Psoas muscle (tissue), 8 donors: ENCODE data around the gene ANKRD13B. TPM values are rescaled to one million over a fixed set of nuclear protein-coding genes. Genes with fewer than 3 reads are reported as not detected.
A peak's percentile ranks its signal among the peaks of the same experiment; 100 is the strongest.

ENCODE experiments used
- ATAC-seq, 4 donors: fragments of 200-7000 bp; cut with Tn5 transposase; one replicate each; pipeline ENCODE4 v1.9.1; 2020; ENCODE audit warnings: moderate library complexity in 3 of 4, mild to moderate bottlenecking in 2 of 4
- DNase-seq, 2 donors: peaks; one replicate each; pipeline ENCODE4 v3.0.0-alpha.2; 2020
- H3K27ac ChIP-seq: fragments of 200-600 bp; one replicate; pipeline ENCODE4 v1.8.0; 2022
- H3K27me3 ChIP-seq, 3 donors: fragments of 200-600 bp in 1 of 3; one replicate each; pipeline versions ENCODE4 v1.6.1 to v1.8.0; 2013 to 2022; ENCODE audit warnings: low read length in 2 of 3, mild to moderate bottlenecking in 2 of 3, moderate library complexity in 1 of 3; ENCODE audit not compliant: insufficient read depth in 3 of 3
- H3K36me3 ChIP-seq, 2 donors: fragments of 200-600 bp in 1 of 2; one replicate each; pipeline versions ENCODE4 v1.6.1 to v1.8.0; 2013 to 2022; ENCODE audit warnings: low read depth in 1 of 2, mild to moderate bottlenecking in 1 of 2, moderate library complexity in 1 of 2; ENCODE audit not compliant: insufficient read depth in 1 of 2
- H3K4me1 ChIP-seq: fragments of 200-600 bp; one replicate; pipeline ENCODE4 v1.8.0; 2022
- H3K4me3 ChIP-seq: fragments of 200-600 bp; one replicate; pipeline ENCODE4 v1.8.0; 2022; ENCODE audit warnings: mild to moderate bottlenecking
- H3K9me3 ChIP-seq: fragments of 200-600 bp; one replicate; pipeline ENCODE4 v1.8.0; 2022
- CTCF ChIP-seq: fragments of 200-600 bp; IDR thresholded peaks from one replicate; pipeline ENCODE4 v1.8.0; 2022; ENCODE audit warnings: antibody characterized with exemption
- WGBS, 3 donors: extraction: QIAGEN DNeasy Blood & Tissue Kit; methylation state at CpG; one replicate each; pipeline versions ENCODE4 v1.1.6 to v1.1.7; 2013; 5-methylcytosine and 5-hydroxymethylcytosine counted together
- intact Hi-C, 2 donors: fragments of 100-400 bp; cut with DNase I; formaldehyde crosslinking; loops; one replicate each; pipeline versions ENCODE4 v1.11.0 to v1.14.2; 2022
- polyA plus RNA-seq, 3 donors: library from polyadenylated mRNA; stranded (reverse); fragments of 200-250 nt; gene quantifications; one replicate each; pipeline ENCODE4 v1.2.3, GENCODE V29; 2013
- total RNA-seq, 4 donors: library from RNA; stranded (reverse); fragmentation: NEBNext Ultra II Directional in 2 of 4; extraction: Animal tissue kit (Norgen Biotek cat#: 25700) in 2 of 4; gene quantifications; one replicate each; pipeline versions ENCODE4 v1.2.1 to v1.2.4, GENCODE V29; 2021 to 2023
- donor health status: healthy with polysubstance abuse.
- donor health status: DM: no; HTN: no; CAD: no; lungs with moderate emphysema.
- donor health status: Bipolar disorder and iron deficiency.
- donor health status: healthy.
- donor health status: DM: yes; HTN: yes; CAD: no.
- donor health status: DM: no; HTN: no; CAD: no.
- donor health status: DM: no; HTN: no; CAD: no.
- donor health status: DM: yes; HTN: yes; CAD: no.

The ANKRD13B gene
- total and polyA plus RNA-seq, 7 donors: 5.4 to 14.8 (median 7.1) TPM

DNA sequence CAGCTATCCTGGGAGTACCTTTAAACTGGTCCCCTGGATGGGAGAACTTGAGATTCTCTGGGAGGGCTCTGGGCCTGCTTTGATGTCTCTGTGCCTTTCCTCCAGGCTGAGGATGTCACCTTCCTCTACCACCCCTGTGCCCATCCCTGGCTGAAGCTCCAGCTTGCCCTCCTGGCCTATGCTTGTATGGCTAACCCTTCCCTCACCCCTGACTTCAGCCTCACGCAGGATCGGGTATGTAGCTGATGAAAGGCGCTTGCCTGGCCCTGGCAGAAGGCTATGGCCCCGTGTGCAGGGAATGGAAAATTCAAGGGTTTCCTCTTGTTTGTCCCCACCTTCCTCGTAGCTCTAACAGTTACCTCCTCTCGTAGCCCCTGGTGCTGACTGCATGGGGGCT lies 21.4 kb upstream of the ANKRD13B start:
- ATAC-seq (no peak), DNase-seq (no peak)
- Histone ChIP-seq H3K9me3 (no peaks in the 10 kb centered on the region), H3K27me3 (no peaks in the 10 kb centered on the region), H3K4me1 (peaks cover 19% of the 10 kb centered on the region), H3K4me3 (no peak overlapping the region), H3K27ac (no peak overlapping the region), H3K36me3 (peaks cover 0 to 33% of the 10 kb centered on the region in 2 donors)
- intact Hi-C loops: no loop called here
- WGBS, 3 donors: 83 to 89% (median 85%) methylated on average over 6 of the region's 6 CpGs
- TF ChIP-seq CTCF: no peak

- H3K4me1 ChIP-seq: peaks cover 19% of the 10 kb centered on the region
- no peak for DNase-seq
- intact Hi-C loops: no loop called here
Measured at GRCh38 chr17:29571883-29572681, 20.9 kb upstream of the ANKRD13B start.

GRCh38 chr17:29572691-29573557 lies 20.0 kb upstream of the ANKRD13B start:
- peak; percentile 82 to 84 for DNase-seq
- peak; percentile 74 for TF ChIP-seq CTCF
- intact Hi-C loops: no loop called here
- ATAC-seq: peak; percentile 66 to 75 (median 70)
- peak overlapping the region; percentile 62 for H3K4me3 ChIP-seq
- peaks cover 19% of the 10 kb centered on the region for H3K4me1 ChIP-seq
- H3K9me3 ChIP-seq: no peaks in the 10 kb centered on the region
- peak overlapping the region; percentile 53 for H3K27ac ChIP-seq
- H3K36me3 ChIP-seq: peaks cover 0 to 47% of the 10 kb centered on the region in 2 donors
- WGBS, 3 donors: 14 to 30% (median 15%) methylated on average over 43 to 62 of the region's 62 CpGs
- H3K27me3 ChIP-seq: no peaks in the 10 kb centered on the region

More at GRCh38 chr17:29571883-29572681, 20.9 kb upstream of the ANKRD13B start:
- no peaks in the 10 kb centered on the region for H3K9me3 ChIP-seq
- H3K4me3 ChIP-seq: peak overlapping the region; percentile 62
- ATAC-seq: peak; percentile 21 to 37 (median 35)
- no peak for TF ChIP-seq CTCF
- H3K27me3 ChIP-seq: no peaks in the 10 kb centered on the region
- 28 to 46% (median 32%) methylated on average over 27 to 30 of the region's 30 CpGs for WGBS, 3 donors
- peaks cover 0 to 39% of the 10 kb centered on the region in 2 donors for H3K36me3 ChIP-seq
- H3K27ac ChIP-seq: peak overlapping the region; percentile 53

DNA sequence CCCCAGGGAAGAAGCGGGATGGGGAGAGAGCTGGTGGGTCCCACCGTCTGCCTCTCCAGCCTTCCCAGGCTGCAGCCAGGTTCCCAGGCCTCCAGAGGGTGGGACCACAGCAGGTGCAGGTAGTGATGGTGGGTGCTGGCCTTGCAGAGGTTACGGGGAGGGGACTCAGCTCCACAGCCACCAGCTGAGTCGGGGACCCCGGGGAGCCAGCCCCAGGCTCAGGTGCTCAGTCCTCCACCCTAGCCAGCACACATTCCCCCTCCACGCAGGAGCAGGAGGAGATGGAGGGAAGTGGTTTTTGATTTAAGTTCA lies 19.4 kb upstream of the ANKRD13B start:
- H3K36me3 ChIP-seq: peaks cover 0 to 53% of the 10 kb centered on the region in 2 donors
- ATAC-seq (no peak), DNase-seq (no peak)
- H3K27me3 ChIP-seq: no peaks in the 10 kb centered on the region
- no peaks in the 10 kb centered on the region for H3K9me3 ChIP-seq
- no peak overlapping the region for H3K4me3 ChIP-seq
- H3K4me1 ChIP-seq: peaks cover 19% of the 10 kb centered on the region
- WGBS, 3 donors: 83 to 86% (median 84%) methylated on average over 6 of the region's 6 CpGs
- intact Hi-C loops: no loop called here
- TF ChIP-seq CTCF: no peak
- H3K27ac ChIP-seq: no peak overlapping the region
